ENCODE measurements around the gene TNF. TPM values are rescaled to one million over a fixed set of nuclear protein-coding genes. Genes with fewer than 3 reads are reported as not detected.

Gene TNF
- total RNA-seq, 1 donor from 2014 or later = not detected

- Histone ChIP-seq H3K27ac (no peak overlapping the region), H3K4me3 (peak overlapping the region in 1 of 2 donors; percentile 4), H3K4me1 (peaks cover 43% of the 10 kb centered on the region), H3K9me3 (no peaks in the 10 kb centered on the region), H3K36me3 (peaks cover 0 to 60% of the 10 kb centered on the region in 2 donors), H3K27me3 (no peaks in the 10 kb centered on the region)
- no peak for TF ChIP-seq POLR2A (IDR thresholded peaks at IDR 0.05)
- TF ChIP-seq POLR2AphosphoS5 (IDR thresholded peaks at IDR 0.05; ENCODE audit: insufficient read depth in 1 of 2, low read depth in 1 of 2) = no peak
- no peak for TF ChIP-seq CTCF (IDR thresholded peaks at IDR 0.05)
- intact Hi-C loops (cut with DNase I) = no loop called here
- no peak for DNase-seq (ENCODE audit: extremely low spot score in 2 of 2)
Measured at GRCh38 chr6:31538805-31539400, 36.5 kb upstream of the TNF start.

DNA sequence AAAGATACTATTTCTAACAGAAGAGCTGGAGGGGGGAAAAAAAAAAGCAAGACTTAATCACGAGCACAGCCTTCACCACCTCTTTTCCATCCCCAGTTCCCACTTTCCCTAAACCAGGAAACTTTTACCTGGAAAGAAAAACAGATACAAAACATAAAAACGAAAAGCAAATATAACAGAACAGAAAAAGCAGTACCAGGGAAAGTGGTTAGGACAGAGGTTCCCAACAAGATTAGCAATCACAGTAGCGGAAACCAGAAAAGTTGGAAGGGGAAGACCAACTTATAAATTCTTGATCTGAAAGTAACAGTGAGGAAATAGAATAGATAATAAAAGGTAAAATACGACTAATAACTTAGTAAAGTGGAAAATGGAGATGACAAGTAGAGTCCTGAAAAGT lies 34.7 kb upstream of the TNF start:
- Histone ChIP-seq H3K27me3 (no peaks in the 10 kb centered on the region), H3K9me3 (no peaks in the 10 kb centered on the region), H3K36me3 (peaks cover 0 to 43% of the 10 kb centered on the region in 2 donors), H3K27ac (peak overlapping the region; percentile 97), H3K4me1 (peaks cover 43% of the 10 kb centered on the region), H3K4me3 (peak overlapping the region; percentile 70 to 85)
- TF ChIP-seq POLR2AphosphoS5 (IDR thresholded peaks at IDR 0.05; ENCODE audit: insufficient read depth in 1 of 2, low read depth in 1 of 2) = no peak
- TF ChIP-seq POLR2A (IDR thresholded peaks at IDR 0.05) = no peak
- no peak for TF ChIP-seq CTCF (IDR thresholded peaks at IDR 0.05)
- intact Hi-C loops (cut with DNase I) = no loop called here
- DNase-seq (ENCODE audit: extremely low spot score in 2 of 2) = no peak

- peaks cover 48% of the 10 kb centered on the region for H3K4me1 ChIP-seq
Measured at GRCh38 chr6:31541059-31541657, 34.2 kb upstream of the TNF start.

GRCh38 chr6:31541658-31542521 lies 33.5 kb upstream of the TNF start, which contains the start of gene DDX39B:
Gene DDX39B, minus strand, starts transcription at chr6:31542003. Its CDS starts 1,471 bp downstream, at chr6:31540532.
- TF ChIP-seq POLR2AphosphoS5 (IDR thresholded peaks at IDR 0.05; ENCODE audit: insufficient read depth in 1 of 2, low read depth in 1 of 2) (peak; percentile 98 to 99), CTCF (IDR thresholded peaks at IDR 0.05) (no peak), POLR2A (IDR thresholded peaks at IDR 0.05) (peak in 1 of 2 donors; percentile 77)
- no peaks in the 10 kb centered on the region for H3K27me3 ChIP-seq
- no peaks in the 10 kb centered on the region for H3K9me3 ChIP-seq
- peak within 1 kb of the TSS; percentile 97 for H3K27ac ChIP-seq
- intact Hi-C loops (cut with DNase I) = no loop called here
- H3K4me1 ChIP-seq = peaks cover 55% of the 10 kb centered on the region
- H3K36me3 ChIP-seq = peaks cover 0 to 31% of the 10 kb centered on the region in 2 donors
- H3K4me3 ChIP-seq = peak within 1 kb of the TSS; percentile 70 to 85
- peak in 1 of 2 donors; percentile 97 for DNase-seq (ENCODE audit: extremely low spot score in 2 of 2)

More at GRCh38 chr6:31541059-31541657, 34.2 kb upstream of the TNF start:
- Histone ChIP-seq H3K4me3 (peak overlapping the region; percentile 70 to 85), H3K9me3 (no peaks in the 10 kb centered on the region), H3K36me3 (peaks cover 0 to 38% of the 10 kb centered on the region in 2 donors), H3K27me3 (no peaks in the 10 kb centered on the region), H3K27ac (peak overlapping the region; percentile 97)
- intact Hi-C loops (cut with DNase I) = no loop called here
- TF ChIP-seq POLR2A (IDR thresholded peaks at IDR 0.05) (no peak), POLR2AphosphoS5 (IDR thresholded peaks at IDR 0.05; ENCODE audit: insufficient read depth in 1 of 2, low read depth in 1 of 2) (no peak), CTCF (IDR thresholded peaks at IDR 0.05) (no peak)
- DNase-seq (ENCODE audit: extremely low spot score in 2 of 2) = no peak
